H1 (cell line): ENCODE measurements around the gene SULF2. TPM values are rescaled to one million over a fixed set of nuclear protein-coding genes. Genes with fewer than 3 reads are reported as not detected.

Experiments used
- BACH1 ChIP-seq: IDR thresholded peaks from 2 replicates; pipeline ENCODE4 v1.6.1; 2012; ENCODE audit warnings: low read length, improper control_type of control experiment
- HDAC2 ChIP-seq, 2 experiments: fragments of 300-600 bp in 1 of 2; sonication (generic) in 1 of 2; IDR thresholded peaks; 2 replicates each; pipeline ENCODE4 v1.6.1; 2011 to 2012; ENCODE audit warnings: low read depth in 2 of 2, low read length in 2 of 2, mild to moderate bottlenecking in 2 of 2, moderate library complexity in 2 of 2, borderline replicate concordance in 1 of 2, inconsistent platforms in 1 of 2
- SIX5 ChIP-seq: IDR thresholded peaks from 2 replicates; pipeline ENCODE4 v1.6.1; 2011; ENCODE audit warnings: mild to moderate bottlenecking, low read depth, low read length
- TEAD4 ChIP-seq: IDR thresholded peaks from 2 replicates; pipeline ENCODE4 v1.6.1; 2012; ENCODE audit warnings: low read depth, low read length, inconsistent platforms, mixed read lengths
- polyA plus RNA-seq, 7 experiments: library from polyadenylated mRNA; depleted of rRNA in 3 of 7; stranded (reverse) in 5 of 7; unstranded in 2 of 7; fragments of >200 nt in 5 of 7; fragments of 200-250 nt in 2 of 7; gene quantifications; 1 replicate in 5 of 7; 2 replicates in 1 of 7; 4 replicates in 1 of 7; pipeline versions ENCODE4 v1.2.1 to v1.2.3, GENCODE V29; 2011 to 2013; ENCODE audit warnings: missing spikeins in 2 of 7, mixed read lengths in 2 of 7
- total RNA-seq: library from RNA; stranded (reverse); fragmentation: NEBNext Ultra II Directional; extraction: Animal tissue kit (Norgen Biotek cat#: 25700); gene quantifications from 2 replicates; pipeline ENCODE4 v1.2.1, GENCODE V29; 2021
- TF ChIP-seq, protein P1 (sequence below): fragments of 300-600 bp; sonication (generic); IDR thresholded peaks from 2 replicates; pipeline ENCODE4 v1.7.1; 2012; ENCODE audit warnings: low read length, moderate library complexity, mild to moderate bottlenecking, inconsistent platforms; ENCODE audit not compliant: insufficient replicate concordance

Gene SULF2
- total and polyA plus RNA-seq, 2 of the 8 experiments (the other 6 are each of a cell fraction or from before 2014, with no cell fraction given), result 15.7 to 28.2 TPM

DNA sequence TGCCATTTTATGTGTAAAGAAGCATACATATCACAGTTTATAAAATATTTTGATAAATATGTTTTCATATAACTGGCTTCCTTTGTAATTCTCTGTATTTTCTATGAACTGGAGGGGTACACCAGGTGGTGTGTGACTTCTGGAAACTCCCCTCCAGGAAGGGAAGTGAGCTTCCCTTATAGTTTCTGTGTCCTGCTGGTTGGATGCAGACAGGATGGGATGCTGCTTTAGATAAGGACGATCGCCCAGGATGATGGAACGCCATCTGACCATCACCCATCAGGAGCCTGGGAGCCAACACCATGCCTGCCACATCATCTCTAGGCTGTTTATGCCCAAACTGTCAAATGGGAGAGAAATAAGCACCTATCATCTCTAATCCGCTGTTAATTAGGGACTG is 66.1 kb downstream of the SULF2 start (continued):
- TF ChIP-seq, protein P1, sequence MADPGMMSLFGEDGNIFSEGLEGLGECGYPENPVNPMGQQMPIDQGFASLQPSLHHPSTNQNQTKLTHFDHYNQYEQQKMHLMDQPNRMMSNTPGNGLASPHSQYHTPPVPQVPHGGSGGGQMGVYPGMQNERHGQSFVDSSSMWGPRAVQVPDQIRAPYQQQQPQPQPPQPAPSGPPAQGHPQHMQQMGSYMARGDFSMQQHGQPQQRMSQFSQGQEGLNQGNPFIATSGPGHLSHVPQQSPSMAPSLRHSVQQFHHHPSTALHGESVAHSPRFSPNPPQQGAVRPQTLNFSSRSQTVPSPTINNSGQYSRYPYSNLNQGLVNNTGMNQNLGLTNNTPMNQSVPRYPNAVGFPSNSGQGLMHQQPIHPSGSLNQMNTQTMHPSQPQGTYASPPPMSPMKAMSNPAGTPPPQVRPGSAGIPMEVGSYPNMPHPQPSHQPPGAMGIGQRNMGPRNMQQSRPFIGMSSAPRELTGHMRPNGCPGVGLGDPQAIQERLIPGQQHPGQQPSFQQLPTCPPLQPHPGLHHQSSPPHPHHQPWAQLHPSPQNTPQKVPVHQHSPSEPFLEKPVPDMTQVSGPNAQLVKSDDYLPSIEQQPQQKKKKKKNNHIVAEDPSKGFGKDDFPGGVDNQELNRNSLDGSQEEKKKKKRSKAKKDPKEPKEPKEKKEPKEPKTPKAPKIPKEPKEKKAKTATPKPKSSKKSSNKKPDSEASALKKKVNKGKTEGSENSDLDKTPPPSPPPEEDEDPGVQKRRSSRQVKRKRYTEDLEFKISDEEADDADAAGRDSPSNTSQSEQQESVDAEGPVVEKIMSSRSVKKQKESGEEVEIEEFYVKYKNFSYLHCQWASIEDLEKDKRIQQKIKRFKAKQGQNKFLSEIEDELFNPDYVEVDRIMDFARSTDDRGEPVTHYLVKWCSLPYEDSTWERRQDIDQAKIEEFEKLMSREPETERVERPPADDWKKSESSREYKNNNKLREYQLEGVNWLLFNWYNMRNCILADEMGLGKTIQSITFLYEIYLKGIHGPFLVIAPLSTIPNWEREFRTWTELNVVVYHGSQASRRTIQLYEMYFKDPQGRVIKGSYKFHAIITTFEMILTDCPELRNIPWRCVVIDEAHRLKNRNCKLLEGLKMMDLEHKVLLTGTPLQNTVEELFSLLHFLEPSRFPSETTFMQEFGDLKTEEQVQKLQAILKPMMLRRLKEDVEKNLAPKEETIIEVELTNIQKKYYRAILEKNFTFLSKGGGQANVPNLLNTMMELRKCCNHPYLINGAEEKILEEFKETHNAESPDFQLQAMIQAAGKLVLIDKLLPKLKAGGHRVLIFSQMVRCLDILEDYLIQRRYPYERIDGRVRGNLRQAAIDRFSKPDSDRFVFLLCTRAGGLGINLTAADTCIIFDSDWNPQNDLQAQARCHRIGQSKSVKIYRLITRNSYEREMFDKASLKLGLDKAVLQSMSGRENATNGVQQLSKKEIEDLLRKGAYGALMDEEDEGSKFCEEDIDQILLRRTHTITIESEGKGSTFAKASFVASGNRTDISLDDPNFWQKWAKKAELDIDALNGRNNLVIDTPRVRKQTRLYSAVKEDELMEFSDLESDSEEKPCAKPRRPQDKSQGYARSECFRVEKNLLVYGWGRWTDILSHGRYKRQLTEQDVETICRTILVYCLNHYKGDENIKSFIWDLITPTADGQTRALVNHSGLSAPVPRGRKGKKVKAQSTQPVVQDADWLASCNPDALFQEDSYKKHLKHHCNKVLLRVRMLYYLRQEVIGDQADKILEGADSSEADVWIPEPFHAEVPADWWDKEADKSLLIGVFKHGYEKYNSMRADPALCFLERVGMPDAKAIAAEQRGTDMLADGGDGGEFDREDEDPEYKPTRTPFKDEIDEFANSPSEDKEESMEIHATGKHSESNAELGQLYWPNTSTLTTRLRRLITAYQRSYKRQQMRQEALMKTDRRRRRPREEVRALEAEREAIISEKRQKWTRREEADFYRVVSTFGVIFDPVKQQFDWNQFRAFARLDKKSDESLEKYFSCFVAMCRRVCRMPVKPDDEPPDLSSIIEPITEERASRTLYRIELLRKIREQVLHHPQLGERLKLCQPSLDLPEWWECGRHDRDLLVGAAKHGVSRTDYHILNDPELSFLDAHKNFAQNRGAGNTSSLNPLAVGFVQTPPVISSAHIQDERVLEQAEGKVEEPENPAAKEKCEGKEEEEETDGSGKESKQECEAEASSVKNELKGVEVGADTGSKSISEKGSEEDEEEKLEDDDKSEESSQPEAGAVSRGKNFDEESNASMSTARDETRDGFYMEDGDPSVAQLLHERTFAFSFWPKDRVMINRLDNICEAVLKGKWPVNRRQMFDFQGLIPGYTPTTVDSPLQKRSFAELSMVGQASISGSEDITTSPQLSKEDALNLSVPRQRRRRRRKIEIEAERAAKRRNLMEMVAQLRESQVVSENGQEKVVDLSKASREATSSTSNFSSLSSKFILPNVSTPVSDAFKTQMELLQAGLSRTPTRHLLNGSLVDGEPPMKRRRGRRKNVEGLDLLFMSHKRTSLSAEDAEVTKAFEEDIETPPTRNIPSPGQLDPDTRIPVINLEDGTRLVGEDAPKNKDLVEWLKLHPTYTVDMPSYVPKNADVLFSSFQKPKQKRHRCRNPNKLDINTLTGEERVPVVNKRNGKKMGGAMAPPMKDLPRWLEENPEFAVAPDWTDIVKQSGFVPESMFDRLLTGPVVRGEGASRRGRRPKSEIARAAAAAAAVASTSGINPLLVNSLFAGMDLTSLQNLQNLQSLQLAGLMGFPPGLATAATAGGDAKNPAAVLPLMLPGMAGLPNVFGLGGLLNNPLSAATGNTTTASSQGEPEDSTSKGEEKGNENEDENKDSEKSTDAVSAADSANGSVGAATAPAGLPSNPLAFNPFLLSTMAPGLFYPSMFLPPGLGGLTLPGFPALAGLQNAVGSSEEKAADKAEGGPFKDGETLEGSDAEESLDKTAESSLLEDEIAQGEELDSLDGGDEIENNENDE, result no peak
- TF ChIP-seq HDAC2 (IDR thresholded peaks at IDR 0.05; ENCODE audit: borderline replicate concordance in 1 of 2, low read depth in 2 of 2, low read length in 2 of 2) (no peak), SIX5 (no peak), TEAD4 (no peak), BACH1 (no peak)
- TF ChIP-seq, all 59 proteins: peak for 0
